ENCODE measurements around the gene FBLN2.

The FBLN2 gene

DNA sequence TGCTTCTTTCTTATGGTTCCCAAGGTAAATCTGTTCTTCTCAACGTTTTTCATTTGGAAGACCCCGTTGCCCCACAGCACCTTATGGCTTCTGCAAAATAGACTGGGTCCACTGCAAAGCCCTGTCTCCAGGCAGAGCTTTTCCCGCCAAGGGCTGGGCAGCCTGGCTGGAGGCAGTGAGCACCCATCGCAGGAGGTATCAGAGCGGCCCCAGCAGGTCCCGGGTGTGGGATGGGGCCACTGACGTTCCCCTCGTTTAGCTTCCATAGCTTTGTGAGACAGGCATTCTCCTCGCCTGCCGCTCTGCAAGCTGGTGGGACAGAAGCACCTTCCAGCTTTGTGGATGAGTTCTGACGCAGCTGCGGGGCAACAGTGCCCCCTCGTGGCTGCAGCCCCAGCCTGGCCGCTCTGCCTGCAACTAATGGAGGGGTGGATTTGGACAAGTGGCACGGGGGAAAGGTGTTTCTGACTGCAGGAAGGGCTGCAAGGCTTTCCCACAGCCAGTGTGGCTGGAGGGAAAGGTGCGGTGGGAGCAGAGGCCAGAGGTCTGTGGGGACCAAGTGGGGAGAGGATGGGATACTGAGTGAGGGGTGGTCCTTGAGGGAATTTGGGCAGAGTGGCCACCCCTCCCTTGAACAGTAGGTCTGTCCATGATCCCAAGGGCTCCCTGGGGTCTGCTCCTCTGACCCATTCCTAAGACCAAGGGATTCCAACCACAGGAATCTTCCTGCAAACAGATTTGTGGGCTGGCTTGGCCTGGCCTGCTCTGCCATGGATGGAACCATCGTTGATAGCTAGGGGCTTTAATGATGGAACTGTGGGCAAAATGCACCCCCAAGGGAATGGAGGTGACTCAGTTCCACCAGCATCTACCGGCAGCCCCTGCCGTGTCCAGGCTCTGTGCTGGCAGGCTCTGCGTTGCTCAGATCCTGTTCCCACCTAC lies 99.4 kb downstream of the FBLN2 start:
- DNase-seq (ENCODE audit: low spot score) = peak; percentile 53

DNA sequence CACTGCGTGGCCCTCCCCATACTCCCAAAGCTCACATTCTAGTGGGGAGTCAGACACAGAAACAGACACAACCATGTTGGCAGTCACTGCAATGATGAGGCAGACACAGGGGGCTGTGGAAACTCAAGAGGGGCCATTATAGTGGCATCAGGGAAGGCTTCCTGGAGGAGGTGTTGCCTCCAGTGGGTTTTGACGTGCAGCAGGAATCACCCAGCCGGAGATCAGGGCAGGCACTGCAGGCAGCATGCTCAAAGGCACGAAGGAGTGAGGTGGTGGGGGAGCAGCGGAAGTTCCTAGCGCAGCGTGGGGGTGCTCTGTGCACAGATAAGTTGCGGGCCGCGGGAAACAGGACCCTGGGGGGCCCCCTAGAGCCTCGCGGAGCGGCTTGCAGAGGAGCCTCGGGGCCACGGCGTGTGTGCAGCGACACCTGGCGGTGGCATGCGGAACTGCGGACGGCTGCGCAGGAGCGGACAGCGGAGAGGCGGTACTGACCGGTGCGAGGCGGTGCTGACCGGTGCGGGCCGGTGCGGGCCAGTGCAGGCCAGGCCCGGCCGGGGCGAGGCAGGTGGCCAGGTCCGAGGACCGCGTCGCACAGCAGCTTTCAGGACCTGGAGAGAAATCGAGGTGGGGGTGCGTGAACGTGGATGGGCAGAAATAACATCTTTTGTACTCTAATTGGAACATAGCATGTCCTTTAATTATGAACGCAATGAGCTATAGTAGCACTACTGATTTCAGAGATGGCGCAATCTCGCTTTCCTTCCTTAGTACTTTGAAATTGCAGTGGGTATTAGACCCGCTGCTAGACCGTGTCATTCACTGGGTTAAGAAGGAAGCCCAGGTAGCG lies 101.5 kb downstream of the FBLN2 start:
- DNase-seq (ENCODE audit: low spot score) = peak; percentile 74

- DNase-seq (ENCODE audit: low spot score) = peak; percentile 17
These were observed 102.1 kb downstream of the FBLN2 start for GRCh38 chr3:13651057-13651400.

GRCh38 chr3:13651775-13652428 lies 103.0 kb downstream of the FBLN2 start:
- DNase-seq (ENCODE audit: low spot score) = no peak

DNA sequence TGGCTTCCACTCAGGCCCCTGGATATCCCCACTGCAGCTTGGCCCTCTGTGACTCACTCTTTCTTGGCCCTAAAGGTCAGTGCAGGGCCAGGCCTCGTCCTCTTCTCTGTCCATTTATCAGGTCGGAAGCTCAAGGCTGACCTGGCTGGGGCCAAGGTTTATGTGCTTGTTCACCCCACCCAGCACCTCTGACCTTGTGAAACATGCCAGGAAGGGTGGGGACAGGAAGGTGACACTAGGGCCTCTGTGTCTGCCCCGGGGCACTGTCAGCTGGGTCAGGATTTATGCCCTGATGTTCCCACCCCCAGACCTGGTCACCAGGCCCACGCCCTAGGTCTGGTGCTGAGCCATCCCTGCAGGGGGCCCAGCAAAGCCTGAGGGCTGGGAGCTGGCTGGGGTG lies 103.8 kb downstream of the FBLN2 start:
- no peak for DNase-seq (ENCODE audit: low spot score)

- no peak for DNase-seq (ENCODE audit: low spot score)
These were observed 104.8 kb downstream of the FBLN2 start for GRCh38 chr3:13653631-13654279.

DNA sequence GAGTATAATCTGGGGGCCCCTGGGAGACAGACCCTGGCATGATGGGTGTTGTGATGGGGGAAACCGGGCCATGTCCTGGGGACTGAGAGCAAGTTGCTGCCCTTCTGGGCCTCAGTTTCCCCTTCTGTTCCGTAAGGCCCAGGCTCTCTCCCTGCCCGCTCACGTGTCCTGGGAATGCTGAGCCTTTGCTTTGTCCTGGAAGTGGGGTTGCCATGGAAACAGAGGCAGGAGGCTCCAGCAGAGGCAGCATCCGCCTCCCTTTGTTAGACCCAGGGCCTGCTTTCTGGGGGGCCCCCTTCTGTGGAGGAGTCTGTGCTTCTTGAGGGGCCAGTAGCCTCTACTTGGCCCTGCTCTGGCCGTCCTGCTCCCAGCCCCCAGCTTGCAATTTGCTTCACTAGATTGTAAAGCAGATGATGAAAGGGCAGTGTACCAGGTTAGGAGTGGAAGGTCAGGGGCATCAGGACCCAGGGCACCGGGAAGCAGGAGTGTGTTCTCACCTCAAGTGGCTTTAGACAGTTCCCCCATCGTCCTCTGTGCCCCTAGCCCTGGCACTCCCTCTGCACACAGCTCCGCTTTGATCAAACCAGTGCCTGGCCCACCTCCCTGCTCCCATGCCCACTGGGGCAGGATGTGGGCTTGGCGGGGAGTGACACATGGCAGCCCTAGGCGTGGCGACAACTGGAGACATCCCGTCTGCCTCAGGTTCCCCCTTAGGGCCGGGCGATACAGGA lies 105.6 kb downstream of the FBLN2 start:
- no peak for DNase-seq (ENCODE audit: low spot score)

GRCh38 chr3:13655061-13655913 lies 106.4 kb downstream of the FBLN2 start:
- DNase-seq (ENCODE audit: low spot score) = no peak

DNA sequence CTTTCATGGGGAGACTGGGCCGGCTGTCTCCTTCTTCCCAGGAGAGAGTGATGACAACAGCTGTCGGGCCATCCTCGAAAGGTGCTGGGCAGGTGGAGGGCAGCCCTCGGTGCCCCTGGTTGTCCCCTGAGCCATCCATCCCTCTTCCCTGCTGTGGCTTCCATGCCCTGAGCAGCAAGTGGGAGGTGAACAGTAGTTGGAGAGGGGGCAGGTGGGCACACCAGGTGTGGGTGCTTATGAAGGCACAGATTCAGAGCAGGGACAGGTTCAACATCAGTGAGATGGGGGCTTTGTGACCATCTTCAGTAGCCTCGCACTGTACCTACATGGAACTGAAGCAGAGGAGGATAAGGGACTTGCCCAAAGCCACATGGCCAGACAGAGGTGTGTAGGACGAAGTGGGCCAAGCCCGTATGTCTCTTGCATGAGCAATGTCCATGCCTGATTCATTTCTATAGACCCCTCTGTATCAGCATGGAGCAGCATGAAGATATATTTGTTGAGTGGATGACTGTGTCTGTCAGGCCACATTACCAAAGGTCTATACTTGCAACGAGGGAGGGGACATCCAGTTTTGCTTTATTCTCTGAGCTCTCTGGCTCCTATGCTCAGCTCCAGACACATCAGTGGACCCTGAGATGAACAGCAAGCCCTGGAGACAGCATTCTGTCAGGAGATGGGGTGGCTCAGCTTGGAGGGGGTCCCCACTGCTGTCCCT lies 107.8 kb downstream of the FBLN2 start:
- DNase-seq (ENCODE audit: low spot score) = no peak

DNA sequence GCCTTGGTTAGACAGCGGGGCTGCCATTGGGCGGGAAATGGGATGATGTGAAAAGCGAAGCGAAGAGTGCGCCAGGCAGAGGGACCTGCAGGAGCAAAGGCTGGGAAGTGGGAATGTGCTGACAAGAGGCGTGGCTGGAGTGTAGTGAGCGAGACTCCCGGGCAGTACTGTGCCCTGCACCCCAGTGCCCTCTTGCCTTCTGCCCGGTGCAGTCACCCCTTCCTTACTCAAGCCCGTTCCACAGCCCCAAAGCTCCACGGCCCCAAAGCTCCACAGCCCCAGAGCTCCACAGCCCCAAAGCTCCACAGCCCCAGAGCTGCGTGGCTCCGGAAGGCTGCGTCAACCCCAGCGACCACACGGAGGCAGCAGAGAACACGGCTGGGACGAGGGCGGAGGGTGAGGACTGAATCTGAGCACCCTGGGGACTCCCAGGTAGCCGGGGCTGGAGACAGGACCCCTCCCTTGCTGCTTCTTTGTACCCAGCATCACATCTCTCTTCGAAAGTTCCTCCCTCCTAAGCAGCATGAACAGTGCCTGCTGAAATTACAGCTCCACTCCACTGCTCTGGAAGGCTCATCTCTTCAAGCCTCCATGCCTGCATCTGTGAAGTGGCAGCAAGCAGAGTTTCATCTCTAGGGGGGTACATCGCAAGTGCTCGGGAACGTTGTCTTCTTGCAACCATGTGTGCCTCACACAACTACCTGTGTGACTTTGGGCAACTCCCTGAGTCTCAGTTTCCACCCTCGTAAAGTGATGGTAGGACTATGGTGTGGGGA lies 108.9 kb downstream of the FBLN2 start:
- no peak for DNase-seq (ENCODE audit: low spot score)

DNA sequence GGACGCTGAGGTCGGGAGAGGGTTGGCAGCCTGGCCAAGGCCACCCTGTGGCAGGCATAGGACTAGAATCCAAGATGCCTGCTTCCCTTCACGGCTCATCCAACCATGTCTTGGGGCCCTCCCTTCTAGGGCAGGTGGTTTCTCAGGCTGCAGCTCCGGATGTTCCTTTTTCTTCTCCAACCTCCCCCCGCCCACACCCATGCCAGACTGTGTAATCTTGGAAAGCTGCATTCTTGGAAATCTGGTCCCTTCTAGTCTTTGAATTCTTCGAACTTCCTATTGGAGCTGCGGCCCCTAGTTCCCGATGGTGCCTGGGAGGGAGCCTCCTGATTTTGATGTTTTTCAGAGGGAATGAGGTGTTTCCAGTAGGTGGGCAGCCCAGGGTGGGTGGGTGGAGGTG lies 109.8 kb downstream of the FBLN2 start:
- no peak for DNase-seq (ENCODE audit: low spot score)

DNA sequence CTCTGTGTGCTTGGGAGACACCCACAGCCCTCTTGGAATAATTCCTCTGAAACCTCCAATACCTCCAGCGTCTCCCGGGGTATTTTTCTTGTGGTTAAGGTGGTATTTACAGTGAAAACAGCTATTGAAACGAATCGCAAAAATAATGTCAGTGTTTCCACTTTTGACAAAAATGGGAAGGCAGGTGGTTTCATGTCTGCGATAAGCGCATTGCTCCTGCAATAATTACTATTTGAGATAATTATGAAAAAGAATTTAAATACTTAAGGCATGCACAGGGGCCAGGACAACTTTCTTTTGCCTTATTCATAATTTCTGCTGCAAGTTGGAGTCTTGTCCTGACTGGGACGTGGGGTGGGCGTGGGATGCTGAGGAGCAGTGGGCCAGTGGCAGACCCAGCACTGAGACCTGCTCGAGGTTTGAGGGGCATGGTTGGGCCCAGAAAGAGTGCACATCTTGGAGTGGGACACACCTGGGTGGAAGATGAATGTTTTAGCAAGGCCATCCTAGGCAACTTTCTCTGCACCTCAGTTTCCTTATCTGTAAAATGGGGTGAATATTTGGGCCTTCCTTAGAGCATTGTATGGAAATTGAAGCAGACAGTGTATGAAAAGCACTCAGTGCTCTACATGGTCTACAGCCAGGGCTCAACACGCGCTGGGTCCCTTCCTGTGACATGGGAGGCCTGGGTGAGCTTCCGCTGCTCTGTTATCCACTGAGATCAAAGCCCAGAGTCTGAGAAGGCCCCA lies 110.5 kb downstream of the FBLN2 start:
- DNase-seq (ENCODE audit: low spot score) = no peak

DNA sequence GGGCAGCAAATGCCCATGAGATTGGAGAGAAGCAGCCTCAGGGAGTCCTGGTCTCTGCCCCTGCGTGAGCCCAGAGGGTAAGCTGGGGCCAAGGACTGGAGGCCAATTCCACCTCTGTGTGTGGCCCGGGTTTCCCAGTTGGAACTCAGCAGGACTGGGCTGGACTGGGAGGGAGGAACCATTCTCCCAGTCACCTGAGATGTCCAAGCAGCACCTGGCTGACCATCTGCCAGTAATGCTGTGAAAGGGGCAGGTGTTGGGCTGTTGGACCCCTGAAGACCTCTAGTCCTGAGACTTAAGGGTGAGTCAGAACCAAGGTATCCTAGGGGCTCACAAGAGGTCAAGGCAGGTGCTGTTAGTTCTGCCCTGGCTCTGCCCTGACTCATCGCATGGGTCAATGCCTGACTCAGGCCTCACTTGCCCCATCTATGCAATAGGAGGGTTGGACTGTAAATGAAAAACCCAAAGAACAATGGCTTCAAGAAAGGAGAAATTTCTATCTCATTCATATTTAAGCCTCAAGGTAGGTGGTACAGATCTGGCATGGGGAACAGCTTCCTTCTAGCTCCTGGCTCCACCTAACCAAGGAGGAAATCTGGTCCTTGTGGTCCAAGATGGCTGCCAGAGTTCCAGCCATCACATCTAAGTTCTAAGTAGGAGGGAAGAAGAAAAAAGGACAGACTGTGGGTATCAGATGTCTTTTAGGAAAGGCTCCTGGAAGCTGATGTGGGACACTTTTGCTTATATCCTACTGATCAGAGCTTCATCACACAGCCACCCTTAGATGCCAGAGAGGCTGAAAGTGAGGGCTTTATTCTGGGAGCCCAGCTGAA lies 111.3 kb downstream of the FBLN2 start:
- DNase-seq (ENCODE audit: low spot score) = no peak

DNA sequence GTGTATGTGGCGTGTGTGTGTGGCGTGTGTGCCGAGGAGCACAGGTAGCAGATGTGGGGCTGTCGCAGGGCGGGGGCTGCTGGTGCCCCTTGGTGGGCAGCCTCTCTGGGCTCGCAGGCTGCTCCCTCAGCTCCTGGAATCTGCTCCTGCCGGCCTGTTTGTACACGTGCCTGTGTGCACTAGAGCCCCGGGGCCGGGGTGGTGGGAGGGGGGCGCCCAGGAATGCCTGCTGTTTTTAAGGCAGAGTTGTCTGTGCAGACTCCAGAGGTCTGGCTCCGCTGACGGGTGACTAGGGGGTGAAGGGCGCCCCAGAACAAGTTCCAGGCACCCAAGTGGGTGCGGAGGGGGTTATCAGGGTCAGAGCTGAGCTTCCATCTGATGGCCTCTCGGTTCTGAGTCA lies 112.2 kb downstream of the FBLN2 start:
- DNase-seq (ENCODE audit: low spot score) = no peak

GRCh38 chr3:13662238-13662847 lies 113.4 kb downstream of the FBLN2 start:
- no peak for DNase-seq (ENCODE audit: low spot score)

GRCh38 chr3:13663781-13664535 lies 115.0 kb downstream of the FBLN2 start:
- DNase-seq (ENCODE audit: low spot score) = no peak
